ENCODE data around the gene CACNA1D.
"Not testable (repeated sequence)": the region's sequence is repeated elsewhere in the genome, so short reads cannot be mapped to it uniquely, and the experiment has no call there.

The CACNA1D gene

GRCh38 chr3:53570709-53571108 lies 76.3 kb downstream of the CACNA1D start:
- in situ Hi-C loops (cut with MboI; ENCODE audit: low sequenced_read_pairs) = no loop called here

GRCh38 chr3:53571264-53571663 lies 76.9 kb downstream of the CACNA1D start:
- in situ Hi-C loops (cut with MboI; ENCODE audit: low sequenced_read_pairs) = no loop called here

GRCh38 chr3:53572184-53572583 lies 77.8 kb downstream of the CACNA1D start:
- in situ Hi-C loops (cut with MboI; ENCODE audit: low sequenced_read_pairs) = not testable (repeated sequence)

DNA sequence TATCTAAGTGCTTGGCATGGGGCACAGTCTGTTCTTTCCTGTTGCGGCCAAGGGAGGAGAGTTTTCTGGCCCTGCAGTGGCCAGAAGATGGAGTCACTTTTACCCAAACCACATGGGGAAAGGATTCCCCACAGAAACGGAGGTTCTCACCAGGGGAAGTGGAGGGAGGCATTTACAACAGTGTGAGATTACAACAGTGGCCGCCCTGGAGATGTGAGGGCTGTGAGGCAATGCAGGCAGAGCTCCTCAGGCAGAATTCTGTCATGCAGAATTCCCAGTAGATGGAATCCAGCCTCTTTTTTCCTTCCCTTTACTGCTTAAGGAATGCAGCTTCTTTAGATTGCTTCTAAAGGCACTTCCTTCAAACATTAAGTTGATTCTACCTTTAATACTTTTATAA lies 83.1 kb downstream of the CACNA1D start:
- in situ Hi-C loops (cut with MboI; ENCODE audit: low sequenced_read_pairs) = no loop called here

GRCh38 chr3:53579636-53580035 lies 85.2 kb downstream of the CACNA1D start:
- in situ Hi-C loops (cut with MboI; ENCODE audit: low sequenced_read_pairs) = no loop called here

DNA sequence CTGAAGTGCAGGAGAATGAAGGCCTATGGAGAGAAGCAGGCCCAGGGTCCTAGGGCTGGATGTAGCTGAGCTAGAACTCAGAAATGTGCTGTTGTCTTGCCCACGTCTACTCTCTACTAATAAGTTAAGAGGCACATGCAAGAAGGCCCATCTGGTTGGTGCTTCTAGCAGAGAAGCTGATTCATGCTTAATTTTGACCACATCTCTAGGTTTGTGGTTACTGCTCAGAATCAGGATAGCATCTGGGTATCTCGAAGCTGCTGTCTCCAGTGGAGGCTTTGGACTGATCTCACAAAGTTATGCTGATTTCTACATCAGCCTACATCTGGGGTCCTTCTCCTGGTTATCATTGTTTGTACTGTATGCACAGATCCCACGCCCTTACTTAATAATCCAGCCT lies 87.3 kb downstream of the CACNA1D start:
- in situ Hi-C loops (cut with MboI; ENCODE audit: low sequenced_read_pairs) = no loop called here

DNA sequence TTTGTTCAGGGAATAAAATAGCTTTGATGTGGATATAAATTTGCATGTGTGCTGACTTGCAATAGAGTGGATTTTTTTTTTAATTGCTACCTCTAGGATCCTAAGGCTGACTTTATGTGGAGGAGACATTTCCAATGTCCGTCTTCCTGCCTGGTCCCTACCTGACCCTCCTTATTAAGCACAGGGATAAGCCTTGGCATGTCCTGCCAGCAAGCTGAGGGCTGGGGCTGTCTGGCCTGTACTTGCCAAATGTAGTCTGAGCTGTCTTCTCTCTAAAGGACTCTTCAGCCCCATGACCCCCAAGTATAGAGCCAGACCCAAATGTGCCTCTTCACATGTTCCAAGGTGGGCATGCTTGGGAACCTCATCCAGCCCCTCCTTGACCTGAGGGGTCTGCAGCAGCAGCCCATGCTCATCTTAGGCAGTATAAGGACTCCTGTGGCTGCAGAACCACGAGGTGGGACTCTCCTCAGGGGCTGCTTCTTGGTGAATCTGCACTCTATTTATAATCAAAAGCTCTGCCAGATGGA lies 88.8 kb downstream of the CACNA1D start:
- in situ Hi-C loops (cut with MboI; ENCODE audit: low sequenced_read_pairs) = no loop called here

DNA sequence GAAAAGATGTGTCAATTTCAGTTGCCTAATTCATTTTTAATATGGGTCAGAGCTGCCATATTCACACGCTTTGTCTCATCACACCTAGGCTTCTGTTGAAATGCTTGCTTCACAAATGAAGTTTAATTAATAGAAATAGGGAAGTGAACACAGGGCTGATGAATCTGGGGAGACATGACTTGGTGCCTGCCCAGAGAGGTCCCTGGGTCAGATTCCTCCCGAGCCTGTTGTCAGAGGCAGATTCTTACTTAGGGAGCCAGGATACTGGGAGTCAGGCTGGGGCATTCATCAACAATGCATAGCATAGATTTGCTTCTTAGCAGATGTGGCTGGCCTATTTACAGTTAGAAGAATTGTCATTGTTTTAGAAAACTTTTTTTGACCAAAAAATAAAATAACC lies 90.6 kb downstream of the CACNA1D start:
- in situ Hi-C loops (cut with MboI; ENCODE audit: low sequenced_read_pairs) = no loop called here

- in situ Hi-C loops (cut with MboI; ENCODE audit: low sequenced_read_pairs) = no loop called here
These were observed 91.2 kb downstream of the CACNA1D start for GRCh38 chr3:53585627-53586026.

- in situ Hi-C loops (cut with MboI; ENCODE audit: low sequenced_read_pairs) = no loop called here
These were observed 93.7 kb downstream of the CACNA1D start for GRCh38 chr3:53588122-53588521.

- in situ Hi-C loops (cut with MboI; ENCODE audit: low sequenced_read_pairs) = no loop called here
These were observed 94.8 kb downstream of the CACNA1D start for GRCh38 chr3:53589201-53589600.

- in situ Hi-C loops (cut with MboI; ENCODE audit: low sequenced_read_pairs) = no loop called here
These were observed 95.4 kb downstream of the CACNA1D start for GRCh38 chr3:53589806-53590205.

DNA sequence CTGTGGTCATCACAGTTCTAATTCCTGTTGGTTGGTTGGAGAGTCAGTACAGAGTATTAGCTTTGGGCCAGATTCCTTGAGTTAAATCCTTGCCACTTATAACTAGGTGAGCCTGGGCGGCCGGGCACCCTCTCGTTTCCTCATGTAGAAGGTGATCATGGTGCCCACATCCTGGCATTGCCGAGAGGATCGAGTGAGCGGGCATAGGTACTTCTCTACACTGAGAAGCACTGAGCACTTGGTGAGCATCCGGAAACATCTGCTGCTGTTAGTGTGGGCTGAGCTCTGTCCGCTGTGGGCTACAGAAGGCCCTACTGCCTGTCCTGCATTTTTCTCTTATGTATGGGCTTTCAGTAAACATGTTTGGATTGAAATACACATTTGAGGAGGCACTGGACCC lies 96.2 kb downstream of the CACNA1D start:
- in situ Hi-C loops (cut with MboI; ENCODE audit: low sequenced_read_pairs) = no loop called here

- in situ Hi-C loops (cut with MboI; ENCODE audit: low sequenced_read_pairs) = no loop called here
These were observed 97.2 kb downstream of the CACNA1D start for GRCh38 chr3:53591646-53592045.

DNA sequence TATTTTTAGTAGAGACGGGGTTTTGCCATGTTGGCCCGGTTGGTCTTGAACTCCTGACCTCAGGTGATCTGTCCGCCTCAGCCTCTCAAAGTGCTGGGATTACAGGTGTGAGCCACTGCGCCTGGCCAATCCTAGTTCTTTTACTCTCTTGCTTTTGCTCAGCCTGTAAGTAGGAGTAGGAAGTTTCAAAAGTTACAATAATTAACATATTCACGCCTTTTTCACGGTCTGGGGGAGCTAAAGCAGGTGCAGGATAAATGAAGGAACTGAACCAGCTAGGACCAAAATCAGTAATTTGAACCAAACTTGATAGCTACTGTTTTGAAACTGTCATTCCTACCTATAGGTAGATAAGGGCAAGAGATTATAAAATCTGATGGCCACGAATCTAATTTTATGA lies 98.5 kb downstream of the CACNA1D start:
- in situ Hi-C loops (cut with MboI; ENCODE audit: low sequenced_read_pairs) = no loop called here

DNA sequence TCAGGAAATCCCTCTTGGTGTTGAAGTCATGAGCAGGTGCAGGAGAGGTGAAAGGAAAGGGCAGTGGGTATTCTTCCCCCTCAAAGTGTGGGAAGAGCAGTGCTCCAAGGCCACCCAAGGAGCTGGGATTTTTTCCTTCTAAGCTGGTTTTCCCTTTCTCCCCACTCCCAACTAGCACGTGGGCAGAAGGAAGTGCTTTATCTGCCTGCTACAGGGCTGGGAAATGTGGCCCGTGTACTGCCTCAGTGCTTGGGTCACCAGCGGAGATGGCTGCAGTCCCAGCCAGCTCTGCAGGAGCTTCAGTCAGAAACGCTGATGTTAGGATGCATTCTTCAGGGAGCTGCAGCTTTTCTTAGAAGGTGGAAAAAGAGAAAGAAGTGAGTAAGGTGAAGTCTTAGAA lies 99.2 kb downstream of the CACNA1D start:
- in situ Hi-C loops (cut with MboI; ENCODE audit: low sequenced_read_pairs) = no loop called here

DNA sequence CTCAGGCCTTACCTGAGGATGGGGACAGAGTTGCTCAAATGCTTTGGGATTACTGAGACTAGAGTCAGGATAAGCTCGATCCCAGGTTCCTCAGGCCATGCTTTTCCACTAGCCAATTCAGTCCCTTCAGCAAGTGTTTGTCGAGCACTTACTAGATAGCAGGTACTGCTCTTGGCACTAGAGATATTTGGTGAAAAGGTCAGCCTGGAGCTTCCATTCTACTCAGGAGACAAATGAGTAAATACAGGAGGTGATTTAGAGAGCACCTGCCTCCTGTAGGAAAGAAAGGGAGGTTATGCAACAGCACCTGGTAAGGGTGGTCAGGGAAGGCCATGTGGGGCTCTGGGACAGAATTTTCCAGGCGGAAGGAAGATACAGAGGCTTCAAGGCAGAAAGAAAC lies 99.9 kb downstream of the CACNA1D start:
- in situ Hi-C loops (cut with MboI; ENCODE audit: low sequenced_read_pairs) = no loop called here

DNA sequence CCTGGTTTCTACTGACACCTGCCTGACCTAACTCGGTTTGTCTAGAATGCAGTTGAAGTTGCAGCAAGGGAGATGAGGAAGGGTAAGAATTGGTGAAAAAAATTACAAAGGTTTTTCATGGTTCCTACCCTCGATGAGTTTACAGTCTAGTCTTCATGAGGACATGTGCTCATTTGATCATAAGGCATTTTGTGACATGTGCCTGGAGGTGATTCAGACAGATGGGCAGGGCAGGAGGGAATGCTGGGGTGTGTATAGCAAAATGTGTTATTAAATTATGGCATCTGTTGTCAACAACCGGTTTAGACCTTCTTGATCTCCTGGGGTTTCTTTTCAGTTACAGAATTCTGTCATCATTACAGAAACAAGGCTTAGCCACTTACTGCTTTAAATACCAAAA lies 101.2 kb downstream of the CACNA1D start:
- in situ Hi-C loops (cut with MboI; ENCODE audit: low sequenced_read_pairs) = no loop called here

DNA sequence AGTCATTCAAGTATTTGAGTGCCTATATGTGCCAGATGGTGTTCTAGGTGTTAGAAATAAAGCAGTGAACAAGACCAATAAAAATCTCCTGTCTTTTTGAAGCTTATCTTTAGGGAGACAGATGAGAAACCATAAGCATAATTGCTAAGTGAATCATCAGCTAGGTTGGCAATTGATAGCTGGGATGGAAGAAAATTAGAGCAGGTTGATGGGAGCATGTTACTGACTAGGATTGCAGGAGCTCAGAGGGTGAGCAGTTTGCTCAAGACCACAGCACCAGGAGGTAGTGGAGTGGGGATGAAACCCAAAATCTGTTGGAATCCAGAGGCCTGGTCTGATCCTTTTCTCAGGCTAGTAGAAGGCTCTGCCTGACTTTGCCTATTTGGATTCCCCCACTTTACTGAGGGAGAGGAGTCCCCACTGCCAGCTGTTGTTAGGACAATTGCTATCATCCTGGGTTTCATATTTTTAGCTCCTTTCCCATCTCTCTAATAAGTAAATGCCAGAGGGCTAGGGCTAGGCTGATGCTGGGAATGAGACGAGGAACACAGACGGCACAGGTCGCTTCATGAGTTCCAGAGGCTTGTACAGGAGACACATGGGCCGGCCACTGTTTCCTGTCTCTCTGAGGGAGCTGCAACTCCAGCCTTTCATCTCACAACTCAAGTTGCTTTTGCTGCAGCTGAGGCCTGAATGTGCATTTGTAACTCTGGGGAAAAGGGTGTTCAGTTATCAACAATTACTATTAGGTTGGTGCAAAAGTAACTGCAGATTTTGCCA lies 102.9 kb downstream of the CACNA1D start:
- in situ Hi-C loops (cut with MboI; ENCODE audit: low sequenced_read_pairs) = no loop called here

DNA sequence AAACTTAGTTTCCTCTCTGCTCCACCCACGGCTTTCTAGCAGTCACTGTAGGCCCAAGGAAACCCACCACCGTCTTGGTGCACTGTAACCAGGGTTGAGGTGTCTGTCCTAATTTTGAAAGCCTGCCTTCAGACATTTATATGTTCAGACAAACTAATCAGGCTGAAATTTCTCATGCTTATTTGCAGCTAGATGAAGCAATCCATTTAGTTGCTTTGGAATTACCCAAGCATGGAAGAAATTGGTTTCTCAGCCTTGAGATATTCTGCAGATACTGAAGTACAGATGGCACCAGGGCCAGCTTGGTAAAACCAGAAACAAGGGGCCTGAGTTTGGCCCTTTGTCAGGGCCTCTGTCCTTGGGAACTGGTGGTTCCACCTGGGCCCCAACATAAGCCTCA lies 105.4 kb downstream of the CACNA1D start:
- in situ Hi-C loops (cut with MboI; ENCODE audit: low sequenced_read_pairs) = no loop called here

DNA sequence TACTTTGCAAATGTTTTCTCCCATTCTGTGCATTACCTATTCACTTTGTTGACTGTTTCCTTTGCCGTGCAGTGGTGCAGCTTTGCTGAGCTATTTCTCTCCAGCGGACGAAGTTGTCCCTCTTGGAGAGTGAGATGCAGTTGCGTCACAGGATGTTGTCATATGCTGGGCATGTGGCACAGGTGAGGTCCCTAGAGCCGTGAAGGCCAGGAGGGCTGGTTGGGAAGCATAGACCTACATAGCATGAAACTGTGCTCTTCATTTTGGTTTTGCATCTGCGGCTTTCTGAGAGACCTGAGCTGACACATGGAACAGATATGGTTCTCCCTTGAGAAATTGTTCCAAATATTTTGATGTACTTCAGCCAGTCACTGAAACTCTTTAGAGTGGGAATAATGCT lies 108.5 kb downstream of the CACNA1D start:
- in situ Hi-C loops (cut with MboI; ENCODE audit: low sequenced_read_pairs) = no loop called here

GRCh38 chr3:53604232-53604631 lies 109.8 kb downstream of the CACNA1D start:
- in situ Hi-C loops (cut with MboI; ENCODE audit: low sequenced_read_pairs) = no loop called here

GRCh38 chr3:53606793-53607192 lies 112.4 kb downstream of the CACNA1D start:
- in situ Hi-C loops (cut with MboI; ENCODE audit: low sequenced_read_pairs) = no loop called here

Measured in HL-60/S4 treated with retinoic acid at 250 ng/mL for 4 days and 3 days (cell line).